DND-41 (cell line): ENCODE results near the gene PPP1R37.

Source experiments
- ATAC-seq: fragments of 200-7000 bp; cut with Tn5 transposase; 3 replicates; pipeline ENCODE4 v1.9.1; 2021; ENCODE audit warnings: low read depth; ENCODE audit not compliant: insufficient read depth
- DNase-seq: peaks from one replicate; pipeline ENCODE4 v3.0.0-alpha.2; 2020
- H2AFZ ChIP-seq: 2 replicates; pipeline ENCODE4 v1.6.0; 2012; ENCODE audit warnings: low read depth, low read length
- H3K27ac ChIP-seq: 2 replicates; pipeline ENCODE4 v1.5.1; 2012; ENCODE audit warnings: low read length, inconsistent platforms
- H3K27me3 ChIP-seq: fragments of 200-600 bp; sonication (generic); 2 replicates; pipeline ENCODE4 v1.6.0; 2012; ENCODE audit warnings: low read length, mild to moderate bottlenecking, inconsistent platforms; ENCODE audit not compliant: insufficient read depth, poor library complexity
- H3K36me3 ChIP-seq: 2 replicates; pipeline ENCODE4 v1.5.1; 2012; ENCODE audit warnings: low read length, inconsistent platforms; ENCODE audit not compliant: insufficient read depth
- H3K4me1 ChIP-seq: 2 replicates; pipeline ENCODE4 v1.5.1; 2012; ENCODE audit warnings: mild to moderate bottlenecking, low read length; ENCODE audit not compliant: insufficient read depth
- H3K4me2 ChIP-seq: 2 replicates; pipeline ENCODE4 v1.6.0; 2012; ENCODE audit warnings: mild to moderate bottlenecking, moderate library complexity, low read length, inconsistent platforms; ENCODE audit not compliant: insufficient read depth
- H3K4me3 ChIP-seq, 2 experiments: fragments of 200-600 bp in 1 of 2; shearing (Covaris generic) in 1 of 2; 2 replicates each; pipeline ENCODE4 v1.5.1; 2012 to 2016; ENCODE audit warnings: inconsistent platforms in 2 of 2, low read length in 2 of 2, mild to moderate bottlenecking in 2 of 2, low read depth in 1 of 2, moderate library complexity in 1 of 2
- H3K79me2 ChIP-seq: 2 replicates; pipeline ENCODE4 v1.6.0; 2012; ENCODE audit warnings: low read length, inconsistent platforms; ENCODE audit not compliant: insufficient read depth
- H3K9ac ChIP-seq: 2 replicates; pipeline ENCODE4 v1.6.0; 2012; ENCODE audit warnings: low read depth, mild to moderate bottlenecking, inconsistent platforms, low read length, moderate library complexity
- H3K9me3 ChIP-seq: 2 replicates; pipeline ENCODE4 v1.5.1; 2012; ENCODE audit warnings: low read length, moderate library complexity, mild to moderate bottlenecking, inconsistent platforms; ENCODE audit not compliant: insufficient read depth, severe bottlenecking
- H4K20me1 ChIP-seq: 2 replicates; pipeline ENCODE4 v1.6.0; 2012; ENCODE audit warnings: low read length; ENCODE audit not compliant: insufficient read depth
- CTCF ChIP-seq: IDR thresholded peaks from 2 replicates; pipeline ENCODE4 v1.5.1; 2012; ENCODE audit warnings: borderline replicate concordance, low read length, moderate library complexity, mild to moderate bottlenecking; ENCODE audit not compliant: poor library complexity, severe bottlenecking; ENCODE audit errors: extremely low read depth
- EZH2 ChIP-seq: IDR thresholded peaks from 3 replicates; pipeline ENCODE4 v1.6.1; 2012; ENCODE audit warnings: borderline replicate concordance, low read depth, mild to moderate bottlenecking, moderate library complexity, low read length, inconsistent platforms; ENCODE audit not compliant: severe bottlenecking

PPP1R37 gene

DNA sequence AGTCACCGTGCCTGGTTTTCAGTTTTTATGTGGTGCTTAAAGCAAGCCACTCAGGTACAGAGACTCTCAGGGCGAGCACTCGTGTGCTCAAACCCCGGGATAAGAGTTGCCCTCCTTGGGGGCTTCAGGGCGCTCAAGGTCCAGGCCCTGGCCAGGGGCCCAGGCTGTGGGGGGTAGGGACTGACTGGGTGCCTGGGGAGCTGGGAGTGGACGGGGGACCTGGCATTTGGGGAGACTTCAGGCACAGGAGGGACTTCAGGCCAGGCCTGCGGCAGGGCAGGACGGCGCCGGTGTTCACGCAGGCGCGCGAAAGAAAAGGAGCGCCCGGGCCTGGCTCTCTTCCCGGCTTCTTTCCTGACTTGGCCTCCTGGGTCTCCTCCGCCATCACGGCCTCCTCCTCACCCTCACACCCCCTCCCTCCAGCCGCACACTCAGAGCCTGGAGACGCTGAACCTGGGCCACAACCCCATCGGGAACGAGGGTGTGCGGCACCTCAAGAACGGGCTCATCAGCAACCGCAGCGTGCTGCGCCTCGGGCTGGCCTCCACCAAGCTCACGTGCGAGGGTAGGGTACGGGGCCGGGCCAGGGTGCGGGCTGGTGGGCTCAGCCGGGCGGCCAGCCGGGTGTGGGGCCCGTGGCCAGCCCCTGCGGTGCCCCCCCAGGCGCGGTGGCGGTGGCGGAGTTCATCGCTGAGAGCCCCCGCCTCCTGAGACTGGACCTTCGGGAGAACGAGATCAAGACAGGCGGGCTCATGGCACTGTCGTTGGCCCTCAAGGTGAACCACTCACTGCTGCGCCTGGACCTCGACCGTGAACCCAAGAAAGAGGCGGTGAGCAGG lies 51.7 kb downstream of the PPP1R37 start:
- Histone ChIP-seq H3K36me3 (peaks cover 64% of the 10 kb centered on the region), H3K27me3 (no peaks in the 10 kb centered on the region), H3K4me2 (no peak overlapping the region), H3K27ac (no peak overlapping the region), H3K9ac (no peak overlapping the region), H3K79me2 (peaks cover under 1% of the 10 kb centered on the region; the same call in 1 of the 2 replicates), H2AFZ (no peak overlapping the region), H3K4me1 (no peaks in the 10 kb centered on the region), H3K9me3 (no peaks in the 10 kb centered on the region), H4K20me1 (peaks cover 42% of the 10 kb centered on the region), H3K4me3 (no peak overlapping the region)
- no peak for ATAC-seq
- DNase-seq, result no peak
- TF ChIP-seq EZH2 (no peak), CTCF (no peak)

DNA sequence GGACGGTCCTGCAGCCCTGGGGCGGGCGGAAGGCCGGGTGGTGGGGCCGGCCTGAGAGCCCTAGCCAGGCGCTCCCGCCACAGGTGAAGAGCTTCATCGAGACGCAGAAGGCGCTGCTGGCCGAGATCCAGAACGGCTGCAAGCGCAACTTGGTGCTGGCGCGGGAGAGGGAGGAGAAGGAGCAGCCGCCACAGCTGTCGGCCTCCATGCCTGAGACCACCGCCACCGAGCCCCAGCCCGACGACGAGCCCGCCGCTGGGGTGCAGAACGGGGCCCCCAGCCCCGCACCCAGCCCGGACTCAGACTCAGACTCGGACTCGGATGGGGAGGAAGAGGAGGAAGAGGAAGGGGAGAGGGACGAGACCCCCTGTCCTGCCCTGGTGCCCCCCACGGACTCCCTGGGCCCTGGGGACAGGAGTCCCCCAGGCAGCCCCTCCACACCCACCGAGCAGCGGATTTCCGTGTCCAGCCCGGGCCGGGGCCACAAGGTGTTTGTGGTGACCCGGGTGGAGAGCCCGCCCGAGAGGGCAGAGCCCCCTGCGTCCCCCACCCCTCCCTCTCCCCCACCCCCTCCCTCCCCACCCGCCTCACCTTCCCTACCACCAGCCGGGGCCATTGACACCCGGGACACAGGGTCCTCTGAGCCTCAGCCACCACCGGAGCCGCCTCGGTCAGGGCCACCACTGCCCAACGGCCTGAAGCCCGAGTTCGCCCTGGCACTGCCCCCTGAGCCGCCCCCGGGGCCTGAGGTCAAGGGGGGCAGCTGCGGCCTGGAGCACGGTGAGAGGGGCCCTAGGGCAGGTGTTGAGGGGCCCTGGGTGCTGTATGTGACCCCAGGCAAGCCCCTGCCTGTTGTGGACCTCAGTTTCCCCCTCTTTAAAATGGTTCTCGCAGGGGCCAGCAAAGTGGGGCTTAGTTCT lies 52.6 kb downstream of the PPP1R37 start:
- Histone ChIP-seq H3K4me3 (no peak overlapping the region), H3K27me3 (no peaks in the 10 kb centered on the region), H3K27ac (no peak overlapping the region), H2AFZ (no peak overlapping the region), H4K20me1 (peaks cover 37% of the 10 kb centered on the region), H3K36me3 (peaks cover 64% of the 10 kb centered on the region), H3K79me2 (no peaks in the 10 kb centered on the region), H3K4me2 (no peak overlapping the region), H3K9me3 (no peaks in the 10 kb centered on the region), H3K9ac (no peak overlapping the region), H3K4me1 (no peaks in the 10 kb centered on the region)
- no peak for TF ChIP-seq EZH2
- TF ChIP-seq CTCF, result no peak
- ATAC-seq (no peak), DNase-seq (no peak)

DNA sequence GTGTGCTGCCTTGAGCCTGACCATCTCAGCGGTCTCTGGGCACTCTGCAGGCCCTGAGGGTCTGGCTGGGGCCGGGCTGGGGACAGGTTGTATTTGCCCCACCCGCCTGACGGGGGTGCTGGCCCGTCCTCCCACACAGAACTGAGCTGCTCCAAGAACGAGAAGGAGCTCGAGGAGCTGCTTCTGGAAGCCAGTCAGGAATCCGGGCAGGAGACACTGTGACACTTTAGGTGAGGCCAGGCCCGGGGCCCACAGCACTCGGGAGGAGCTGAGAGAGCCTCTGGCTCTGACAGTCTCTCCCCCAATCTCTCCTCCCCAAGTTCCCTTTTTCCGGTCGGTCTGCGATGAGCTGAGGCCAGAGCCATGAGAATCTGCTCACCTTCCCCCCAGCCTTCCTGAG lies 53.3 kb downstream of the PPP1R37 start:
- Histone ChIP-seq H3K9ac (no peak overlapping the region), H3K4me3 (no peak overlapping the region), H3K79me2 (no peaks in the 10 kb centered on the region), H3K4me1 (no peaks in the 10 kb centered on the region), H3K27ac (no peak overlapping the region), H3K36me3 (peaks cover 58% of the 10 kb centered on the region), H4K20me1 (peaks cover 33% of the 10 kb centered on the region; the same call in 1 of the 2 replicates), H3K4me2 (no peak overlapping the region), H3K9me3 (no peaks in the 10 kb centered on the region), H2AFZ (no peak overlapping the region), H3K27me3 (no peaks in the 10 kb centered on the region)
- DNase-seq (no peak), ATAC-seq (no peak)
- TF ChIP-seq EZH2 (no peak), CTCF (no peak)
